Effector memory CD8-positive, alpha-beta T cell (primary cell): ENCODE measurements around the gene TMEM272.

Experiments used
- ATAC-seq: fragments of 150-1000 bp; cut with Tn5 transposase; replicated peaks from 2 replicates; pipeline ENCODE4 v1.10.0; 2021; ENCODE audit warnings: mild to moderate bottlenecking, moderate library complexity
- DNase-seq, 3 experiments: peaks; one replicate each; pipeline ENCODE4 v3.0.0; 2021
- H3K27ac Mint-ChIP-seq, 2 donors: one replicate each; pipeline ENCODE4 v1.8.0; 2022; ENCODE audit warnings: mild to moderate bottlenecking in 2 of 2, mixed read lengths in 2 of 2, moderate library complexity in 2 of 2
- H3K27me3 Mint-ChIP-seq, 2 donors: one replicate each; pipeline ENCODE4 v1.8.0; 2022; ENCODE audit warnings: mixed read lengths in 2 of 2
- H3K36me3 Mint-ChIP-seq: one replicate; pipeline ENCODE4 v1.8.0; 2022; ENCODE audit warnings: mild to moderate bottlenecking, moderate library complexity, mixed read lengths; ENCODE audit not compliant: insufficient read depth
- H3K4me1 Mint-ChIP-seq, 2 donors: one replicate each; pipeline ENCODE4 v1.8.0; 2022; ENCODE audit warnings: low read depth in 2 of 2, mixed read lengths in 2 of 2
- H3K4me3 Mint-ChIP-seq, 2 donors: one replicate each; pipeline ENCODE4 v1.8.0; 2022; ENCODE audit warnings: mild to moderate bottlenecking in 2 of 2, mixed read lengths in 2 of 2, moderate library complexity in 2 of 2
- H3K9me3 Mint-ChIP-seq, 2 donors: one replicate each; pipeline ENCODE4 v1.8.0; 2022; ENCODE audit warnings: mixed read lengths in 2 of 2

The TMEM272 gene

DNA sequence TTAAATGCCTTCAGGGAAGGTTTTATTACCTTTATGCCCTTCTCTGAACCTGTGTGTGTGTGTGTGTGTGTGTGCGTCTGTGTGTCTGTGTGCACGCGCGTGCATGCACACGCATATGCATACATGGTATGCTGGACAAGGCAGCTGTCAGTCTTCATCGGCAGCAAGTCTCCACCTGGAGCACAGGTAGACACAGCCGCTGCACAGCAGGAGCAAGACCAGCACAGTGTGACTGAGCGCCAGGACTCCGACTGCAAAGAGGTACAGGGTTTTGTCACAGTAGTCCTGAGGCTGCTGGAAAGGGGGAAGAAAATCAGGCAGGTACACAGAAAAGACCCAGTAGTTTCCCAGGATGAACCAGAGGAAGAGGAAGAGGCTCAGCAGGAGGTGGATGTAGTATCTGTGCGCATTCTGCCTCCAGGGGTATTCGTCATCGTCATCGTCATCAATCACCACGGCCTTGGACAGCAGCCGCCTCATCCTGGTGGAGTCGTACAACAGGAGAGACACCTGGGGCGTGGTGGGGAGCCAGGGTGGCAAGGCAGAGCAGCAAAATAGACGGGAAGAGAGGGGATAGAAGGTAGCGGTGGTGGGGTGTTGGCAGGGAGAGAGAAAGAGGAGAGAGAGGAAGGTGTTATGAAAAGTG, 28.2 kb downstream of the TMEM272 start:
- ATAC-seq (no peak), DNase-seq (no peak)
- H3K4me3 Mint-ChIP-seq, result no peak overlapping the region
- no peaks in the 10 kb centered on the region for H3K9me3 Mint-ChIP-seq
- peak overlapping the region in 1 of 2 donors; percentile 9 for H3K27ac Mint-ChIP-seq
- H3K4me1 Mint-ChIP-seq, result peaks cover 25 to 45% of the 10 kb centered on the region in 2 donors
- no peaks in the 10 kb centered on the region for H3K36me3 Mint-ChIP-seq
- H3K27me3 Mint-ChIP-seq, result peaks cover 0 to 10% of the 10 kb centered on the region in 2 donors

DNA sequence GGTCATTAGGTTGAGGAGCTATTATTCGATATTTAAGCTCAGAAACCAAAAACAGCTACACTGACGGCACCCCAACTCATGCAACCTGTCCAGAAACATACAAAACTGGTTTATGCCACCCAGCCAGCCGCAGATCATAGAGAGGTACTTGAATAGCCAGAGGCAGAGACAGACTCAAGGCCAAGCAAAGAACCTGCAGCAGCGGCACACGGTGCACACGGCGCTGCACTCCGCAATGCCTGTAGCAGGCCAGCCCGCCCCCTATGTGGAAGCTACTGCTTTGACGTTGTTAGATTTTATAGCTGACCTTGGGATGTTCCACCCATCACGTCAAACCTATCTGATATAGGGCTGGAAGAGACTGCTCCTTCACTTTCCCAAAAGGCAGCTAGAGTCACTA, 29.1 kb downstream of the TMEM272 start:
- ATAC-seq, result no peak
- no peaks in the 10 kb centered on the region for H3K36me3 Mint-ChIP-seq
- H3K9me3 Mint-ChIP-seq, result no peaks in the 10 kb centered on the region
- no peak overlapping the region for H3K27ac Mint-ChIP-seq
- peak overlapping the region in 1 of 2 donors; percentile 74 for H3K4me3 Mint-ChIP-seq
- peaks cover 0 to 10% of the 10 kb centered on the region in 2 donors for H3K27me3 Mint-ChIP-seq
- peaks cover 19 to 36% of the 10 kb centered on the region in 2 donors for H3K4me1 Mint-ChIP-seq
- DNase-seq, result no peak

DNA sequence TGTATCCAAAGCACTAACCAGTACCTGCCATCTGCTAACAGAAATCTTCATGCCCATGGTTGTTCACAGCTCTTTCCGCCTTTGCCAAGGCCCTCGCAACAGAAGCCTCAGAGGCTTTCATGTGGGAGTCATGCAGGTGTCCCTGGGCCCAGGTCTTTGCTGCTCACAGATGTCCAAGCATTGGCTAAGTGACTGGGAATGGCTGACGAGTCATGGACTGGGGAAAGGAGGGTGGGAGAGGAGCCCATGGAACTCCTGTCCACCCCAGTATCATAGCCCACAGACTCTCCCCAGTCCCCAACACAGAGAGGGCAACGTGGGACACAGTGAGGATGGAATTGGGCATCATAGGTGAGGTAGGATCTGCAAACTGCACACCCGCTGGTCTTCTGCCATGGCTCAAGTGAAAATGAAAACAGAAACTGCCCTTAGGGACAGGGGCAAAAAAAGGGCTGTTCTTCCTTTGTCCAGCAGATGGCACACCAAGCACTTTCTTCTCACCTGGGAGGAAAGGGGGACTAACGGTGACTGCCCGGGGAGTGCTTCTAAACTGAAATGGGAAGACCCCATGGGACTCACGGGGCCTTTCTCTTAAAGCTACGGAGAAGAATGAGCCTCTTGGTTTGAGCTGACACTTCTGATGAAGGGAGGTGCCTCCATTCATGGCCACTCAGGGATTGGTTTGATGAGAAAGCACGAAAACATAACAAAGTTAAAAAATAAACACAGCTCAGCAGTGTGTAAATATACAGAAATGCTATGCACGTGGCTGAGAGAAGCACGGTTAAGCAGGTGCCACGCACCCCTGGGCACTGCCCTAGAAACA, 29.9 kb downstream of the TMEM272 start:
- Mint-ChIP-seq H3K27ac (peak overlapping the region; percentile 61 to 80), H3K27me3 (peaks cover 0 to 10% of the 10 kb centered on the region in 2 donors), H3K4me1 (peaks cover 13 to 28% of the 10 kb centered on the region in 2 donors), H3K4me3 (peak overlapping the region; percentile 60 to 74), H3K9me3 (no peaks in the 10 kb centered on the region), H3K36me3 (no peaks in the 10 kb centered on the region)
- DNase-seq (peak; percentile 68 to 85 (median 76)), ATAC-seq (peak; percentile 93)

DNA sequence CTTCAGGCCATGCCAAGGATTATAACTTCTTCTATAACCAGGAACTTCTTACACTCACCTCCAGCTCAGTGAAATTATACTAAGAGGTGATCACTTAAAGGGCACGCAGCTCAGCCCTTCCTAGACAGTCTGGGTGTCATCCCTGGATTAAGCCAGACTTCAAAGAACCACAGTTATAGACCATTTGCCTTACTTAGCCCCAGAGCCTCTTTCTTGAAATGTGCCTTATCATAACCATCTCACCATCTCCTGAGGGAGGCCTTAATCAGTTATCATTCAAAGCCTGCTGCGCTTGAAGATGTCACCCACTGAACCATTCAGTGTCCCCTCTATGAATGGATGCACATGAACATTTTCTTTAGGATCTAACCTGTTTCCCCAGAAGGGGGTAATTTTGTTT, 30.9 kb downstream of the TMEM272 start:
- Mint-ChIP-seq H3K27ac (no peak overlapping the region), H3K9me3 (no peaks in the 10 kb centered on the region), H3K4me3 (no peak overlapping the region), H3K27me3 (peaks cover 0 to 10% of the 10 kb centered on the region in 2 donors), H3K4me1 (peaks cover 9 to 20% of the 10 kb centered on the region in 2 donors), H3K36me3 (no peaks in the 10 kb centered on the region)
- DNase-seq (no peak), ATAC-seq (no peak)

DNA sequence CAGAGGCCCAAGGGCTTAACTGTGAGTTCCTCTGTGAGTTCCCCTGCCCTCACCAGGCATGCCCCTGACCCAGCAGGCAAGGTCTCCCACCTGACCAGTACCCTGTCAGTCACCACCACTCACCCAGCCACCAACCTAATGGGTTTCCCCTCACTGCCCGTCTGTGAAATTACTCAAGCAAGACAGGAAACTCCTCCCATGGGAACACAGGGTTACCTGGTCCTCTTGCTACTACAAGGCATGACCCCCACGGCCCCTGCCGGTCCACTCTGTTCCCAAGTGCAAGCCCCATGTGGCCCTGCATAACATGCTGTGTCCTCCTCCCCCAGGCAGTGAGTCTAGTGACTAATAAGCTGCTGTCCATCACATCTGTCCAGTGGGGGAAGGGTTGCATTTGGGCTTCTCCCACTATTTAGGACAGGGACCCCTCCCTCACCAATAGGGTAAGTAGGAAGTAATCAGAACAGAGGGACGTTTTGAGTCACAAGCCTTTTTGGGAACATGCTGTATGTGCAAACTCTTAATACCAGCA, 33.0 kb downstream of the TMEM272 start:
- Mint-ChIP-seq H3K27ac (peak overlapping the region in 1 of 2 donors; percentile 10), H3K36me3 (no peaks in the 10 kb centered on the region), H3K27me3 (peaks cover 0 to 8% of the 10 kb centered on the region in 2 donors), H3K4me3 (no peak overlapping the region), H3K9me3 (no peaks in the 10 kb centered on the region), H3K4me1 (peaks cover 8% of the 10 kb centered on the region in 2 donors)
- ATAC-seq (no peak), DNase-seq (no peak)

DNA sequence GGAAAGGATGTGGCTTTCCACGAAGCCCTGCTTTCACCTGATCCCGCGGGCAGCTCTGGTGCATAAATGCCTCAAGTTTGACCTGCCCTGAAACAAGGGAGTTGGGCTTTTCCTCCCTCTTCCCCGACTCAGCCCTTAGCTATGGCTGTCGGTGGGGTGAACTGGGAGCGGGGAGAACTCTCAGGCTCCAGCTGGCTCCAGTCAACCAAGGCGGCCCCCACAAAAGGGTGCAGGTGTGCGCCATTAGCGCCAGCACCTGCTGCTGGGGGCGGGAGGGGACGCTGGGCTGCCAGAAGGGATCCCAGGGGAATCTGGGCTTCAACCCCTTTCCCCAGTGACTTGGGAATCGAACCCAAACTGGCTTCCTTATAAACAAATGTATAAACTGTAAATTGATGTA, 33.9 kb downstream of the TMEM272 start:
- Mint-ChIP-seq H3K27ac (no peak overlapping the region), H3K4me1 (peaks cover 9 to 12% of the 10 kb centered on the region in 2 donors)

DNA sequence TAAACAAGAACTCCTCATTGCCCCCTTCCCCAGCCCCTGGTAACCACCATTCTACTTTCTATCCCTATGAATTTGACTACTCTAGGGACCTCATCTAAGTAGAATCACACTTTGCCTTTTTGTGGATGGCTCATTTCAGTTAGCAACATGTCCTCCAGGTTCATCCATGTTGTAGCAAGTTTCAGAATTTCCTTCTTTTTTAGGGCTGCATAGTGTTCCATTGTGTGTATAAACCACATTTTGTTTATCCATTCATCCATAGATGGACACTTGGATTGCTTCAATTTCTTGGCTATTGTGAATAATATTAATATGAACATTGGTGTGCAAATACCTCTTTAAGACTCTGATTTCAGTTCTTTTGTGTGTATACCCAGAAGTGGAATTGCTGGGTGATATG, 36.2 kb downstream of the TMEM272 start:
- peak overlapping the region in 1 of 2 donors; percentile 60 for H3K27ac Mint-ChIP-seq
- H3K9me3 Mint-ChIP-seq, result no peaks in the 10 kb centered on the region
- H3K4me1 Mint-ChIP-seq, result peaks cover 15 to 21% of the 10 kb centered on the region in 2 donors
- H3K27me3 Mint-ChIP-seq, result no peaks in the 10 kb centered on the region
- DNase-seq (no peak), ATAC-seq (no peak)
- peaks cover 18% of the 10 kb centered on the region for H3K36me3 Mint-ChIP-seq
- H3K4me3 Mint-ChIP-seq, result no peak overlapping the region

More for the DNA sequence above, 33.9 kb downstream of the TMEM272 start:
- H3K9me3 Mint-ChIP-seq, result no peaks in the 10 kb centered on the region
- no peaks in the 10 kb centered on the region for H3K36me3 Mint-ChIP-seq
- DNase-seq (no peak), ATAC-seq (no peak)
- H3K4me3 Mint-ChIP-seq, result no peak overlapping the region
- no peaks in the 10 kb centered on the region for H3K27me3 Mint-ChIP-seq

DNA sequence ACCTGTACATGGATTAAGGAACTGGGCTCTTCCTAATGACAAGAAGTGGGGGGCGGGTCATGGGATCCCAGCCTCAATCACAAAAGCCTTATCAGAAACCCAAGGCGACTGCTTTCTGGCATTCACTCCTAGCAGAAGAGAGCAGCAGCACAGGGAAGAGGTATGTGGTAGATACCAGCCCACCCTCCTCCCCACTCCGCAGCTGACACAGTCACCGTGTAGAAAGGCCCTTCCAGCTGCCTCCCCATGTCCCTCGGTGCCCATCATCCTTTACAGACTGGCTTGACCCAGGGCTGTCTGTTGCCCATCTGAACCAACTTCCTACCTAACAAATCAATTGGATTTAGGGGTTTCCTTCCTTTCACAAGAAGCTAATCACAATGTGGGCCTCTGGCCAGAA, 37.9 kb downstream of the TMEM272 start:
- DNase-seq, result no peak
- Mint-ChIP-seq H3K4me3 (no peak overlapping the region), H3K9me3 (no peaks in the 10 kb centered on the region), H3K36me3 (peaks cover 36% of the 10 kb centered on the region), H3K27ac (peak overlapping the region; percentile 41 to 99), H3K4me1 (peaks cover 26 to 28% of the 10 kb centered on the region in 2 donors), H3K27me3 (no peaks in the 10 kb centered on the region)
- no peak for ATAC-seq

DNA sequence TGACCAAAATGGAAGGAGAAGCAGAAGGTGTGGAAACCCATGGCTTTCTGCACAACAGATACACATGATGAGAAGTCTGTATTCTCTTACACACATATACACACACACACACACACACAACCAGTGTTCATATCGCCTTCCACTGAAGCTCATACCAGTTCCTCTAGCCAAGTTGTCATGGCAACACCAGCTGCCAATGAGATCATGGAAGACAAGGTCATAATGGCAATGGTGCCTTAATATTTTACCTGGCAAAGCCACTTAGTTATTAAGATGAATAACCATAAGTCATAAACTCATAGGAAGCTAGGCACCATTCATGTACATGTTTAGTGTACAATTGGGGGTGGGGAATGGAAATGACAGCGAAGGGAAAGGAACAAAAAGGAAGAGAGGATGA, 38.4 kb downstream of the TMEM272 start:
- DNase-seq (no peak), ATAC-seq (no peak)
- H3K9me3 Mint-ChIP-seq, result no peaks in the 10 kb centered on the region
- H3K36me3 Mint-ChIP-seq, result peaks cover 40% of the 10 kb centered on the region
- peak overlapping the region; percentile 41 to 99 for H3K27ac Mint-ChIP-seq
- no peaks in the 10 kb centered on the region for H3K27me3 Mint-ChIP-seq
- no peak overlapping the region for H3K4me3 Mint-ChIP-seq
- H3K4me1 Mint-ChIP-seq, result peaks cover 30 to 32% of the 10 kb centered on the region in 2 donors

DNA sequence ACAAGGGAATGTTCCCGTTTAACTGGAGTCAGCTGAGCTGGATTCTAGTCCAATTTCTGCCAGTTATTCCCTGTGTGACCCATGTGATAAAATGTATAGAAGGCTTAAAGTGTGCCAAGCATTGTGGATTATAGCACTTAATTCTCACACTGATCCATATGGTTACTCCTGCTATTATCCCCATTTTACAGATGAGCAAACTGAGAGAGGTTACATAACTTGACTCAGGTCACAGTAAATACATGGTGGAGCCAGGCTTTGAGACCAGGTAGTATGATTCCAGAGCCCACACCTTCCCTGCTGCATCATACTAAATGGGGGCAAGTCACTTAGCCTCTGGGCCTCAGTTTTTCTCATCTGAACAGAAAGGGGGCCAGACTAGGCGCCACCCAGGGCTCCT, 39.1 kb downstream of the TMEM272 start:
- H3K27ac Mint-ChIP-seq, result peak overlapping the region; percentile 41 to 99
- ATAC-seq (no peak), DNase-seq (no peak)
- H3K4me3 Mint-ChIP-seq, result peak overlapping the region in 1 of 2 donors; percentile 88
- no peaks in the 10 kb centered on the region for H3K27me3 Mint-ChIP-seq
- no peaks in the 10 kb centered on the region for H3K9me3 Mint-ChIP-seq
- peaks cover 30 to 32% of the 10 kb centered on the region in 2 donors for H3K4me1 Mint-ChIP-seq
- H3K36me3 Mint-ChIP-seq, result peaks cover 40% of the 10 kb centered on the region

DNA sequence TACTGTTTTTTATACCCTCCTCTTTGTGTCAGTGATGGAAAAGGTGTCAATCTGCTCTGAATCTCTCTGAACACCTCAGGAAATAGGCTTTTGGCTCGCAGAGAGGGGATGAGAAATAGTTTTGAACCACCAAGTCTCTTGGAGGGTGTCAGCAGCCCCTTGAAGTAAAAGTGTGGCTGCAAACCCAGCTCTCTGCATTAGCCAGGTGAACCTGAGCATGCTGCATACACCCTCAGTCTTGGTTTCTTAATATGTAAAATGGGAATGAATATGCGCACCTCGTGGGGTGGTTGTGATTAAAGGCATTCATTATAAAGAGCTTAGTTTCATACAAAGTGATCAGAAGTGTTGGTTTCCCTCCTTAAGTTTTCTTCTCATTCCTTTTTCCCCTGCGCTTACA, 39.7 kb downstream of the TMEM272 start:
- Mint-ChIP-seq H3K27me3 (no peaks in the 10 kb centered on the region), H3K36me3 (peaks cover 40% of the 10 kb centered on the region), H3K4me3 (peak overlapping the region; percentile 88 to 91), H3K4me1 (peaks cover 30 to 32% of the 10 kb centered on the region in 2 donors), H3K9me3 (no peaks in the 10 kb centered on the region), H3K27ac (peak overlapping the region; percentile 99)
- DNase-seq (no peak), ATAC-seq (no peak)

DNA sequence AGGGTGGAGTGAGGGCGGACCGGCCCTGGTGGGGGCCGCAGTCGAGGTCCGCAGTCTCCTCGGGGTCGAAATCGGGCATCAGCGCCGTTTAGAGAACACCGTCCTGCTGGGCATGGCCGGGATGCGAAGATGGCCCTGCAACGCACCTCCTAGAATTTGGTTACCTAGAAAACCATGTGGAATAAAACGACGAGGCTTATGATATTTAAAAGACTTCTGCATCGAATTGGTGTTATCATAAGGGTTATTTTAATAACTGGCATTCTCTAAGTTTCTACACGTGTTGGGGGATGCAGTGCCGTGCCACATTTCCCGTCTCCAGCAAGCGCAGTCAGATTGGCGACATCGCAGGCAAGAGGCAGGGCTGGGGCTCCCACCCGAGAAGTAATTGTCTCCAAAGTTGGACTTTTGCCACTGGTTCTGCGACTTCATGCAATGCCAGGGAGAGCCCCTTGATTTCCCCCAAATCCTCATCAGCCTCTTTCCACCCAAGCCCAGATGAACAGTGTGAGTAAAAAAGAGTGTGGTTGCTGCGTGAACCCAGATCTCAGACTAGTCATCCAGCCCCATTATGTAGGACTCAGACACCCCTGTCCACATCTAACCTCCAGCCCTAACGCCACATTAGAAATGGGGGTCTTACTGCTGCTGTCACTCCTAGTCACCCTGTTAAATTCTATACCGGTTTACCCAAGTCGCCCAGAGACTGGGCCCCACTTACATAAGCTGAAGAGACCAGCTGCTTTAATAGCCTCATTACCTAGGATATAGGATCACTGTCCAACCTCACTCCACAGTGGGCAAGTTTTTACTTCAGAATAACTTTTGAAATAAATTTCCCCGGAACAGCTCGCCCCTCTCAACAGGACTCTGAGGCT, 40.4 kb downstream of the TMEM272 start:
- Mint-ChIP-seq H3K27me3 (no peaks in the 10 kb centered on the region), H3K9me3 (no peaks in the 10 kb centered on the region), H3K4me1 (peaks cover 30 to 35% of the 10 kb centered on the region in 2 donors), H3K27ac (peak overlapping the region; percentile 99), H3K4me3 (peak overlapping the region; percentile 88 to 91), H3K36me3 (peaks cover 40% of the 10 kb centered on the region)
- ATAC-seq (no peak), DNase-seq (peak; percentile 29 to 45 (median 29))
